GM12878 (cell line): Measurements from ENCODE around the gene SGCD. TPM values are rescaled to one million over a fixed set of nuclear protein-coding genes. Genes with fewer than 3 reads are reported as not detected.

Experiments
- ATAC-seq: fragments of 200-7000 bp; cut with Tn5 transposase; 3 replicates; pipeline ENCODE4 v1.9.1; 2020; ENCODE audit warnings: mild to moderate bottlenecking, moderate library complexity
- BruUV-seq: library from RNA; stranded (reverse); fragments of 400-500 nt; replicated peaks from 2 replicates; lab custom pipeline; 2021; lab: Mats Ljungman, UMichigan
- CTCF ChIA-PET: fragments of 300-600 bp; sonication (Branson Sonifier 250); formaldehyde crosslinking; extraction: SDS; loops from one replicate; lab custom pipeline; 2021; ENCODE audit warnings: inconsistent platforms; lab: Yijun Ruan, JAX
- POLR2A ChIA-PET: fragments of 350-600 bp; formaldehyde crosslinking; extraction: SDS; loops from one replicate; lab custom pipeline; 2021; ENCODE audit warnings: inconsistent platforms; lab: Charles Lee
- RAD21 ChIA-PET: fragments of 300-600 bp; sonication (Branson Sonifier 250); formaldehyde crosslinking; loops from one replicate; lab custom pipeline; 2023; ENCODE audit warnings: antibody characterized with exemption; ENCODE audit not compliant: unreplicated experiment; lab: Charles Lee
- SMC1A ChIA-PET: fragments of 300-600 bp; sonication (Branson Sonifier 250); formaldehyde crosslinking; loops from one replicate; lab custom pipeline; 2023; ENCODE audit not compliant: unreplicated experiment, uncharacterized antibody; lab: Charles Lee
- DNase-seq: peaks from one replicate; pipeline ENCODE4 v3.0.0-alpha.2; 2011; ENCODE audit warnings: low read depth, low spot score
- FAIRE-seq: peaks from 3 replicates; lab custom pipeline; 2011; peaks lifted over from hg19 to GRCh38; lab: Jason Lieb, UNC
- H2AFZ ChIP-seq: 2 replicates; pipeline ENCODE4 v1.6.0; 2011; ENCODE audit warnings: low read depth, low read length, control low read depth; ENCODE audit not compliant: control insufficient read depth
- H3K27ac ChIP-seq: 2 replicates; pipeline ENCODE4 v1.5.1; 2011; ENCODE audit warnings: control low read depth; ENCODE audit not compliant: control insufficient read depth, insufficient read depth
- H3K27me3 ChIP-seq, 2 experiments: replicated peaks in 1 of 2; 2 replicates each; pipeline versions ENCODE4 v1.6.0 to v1.6.1; 2011; ENCODE audit warnings: low read length in 1 of 2; ENCODE audit not compliant: control insufficient read depth in 2 of 2, insufficient read depth in 2 of 2
- H3K36me3 ChIP-seq, 2 experiments: 2 replicates each; pipeline ENCODE4 v1.5.1; 2011; ENCODE audit warnings: low read length in 1 of 2; ENCODE audit not compliant: control insufficient read depth in 2 of 2, insufficient read depth in 2 of 2
- H3K4me1 ChIP-seq: 2 replicates; pipeline ENCODE4 v1.6.1; 2011; ENCODE audit warnings: mild to moderate bottlenecking, low read length, moderate library complexity, mixed read lengths; ENCODE audit not compliant: control insufficient read depth, insufficient read depth
- H3K4me2 ChIP-seq: 2 replicates; pipeline ENCODE4 v1.6.0; 2011; ENCODE audit warnings: control low read depth; ENCODE audit not compliant: control insufficient read depth, insufficient read depth
- H3K4me3 ChIP-seq: fragments of 200-600 bp; sonication (generic); 2 replicates; pipeline ENCODE4 v1.5.1; 2016
- H3K79me2 ChIP-seq: 2 replicates; pipeline ENCODE4 v1.6.0; 2011; ENCODE audit warnings: low read length; ENCODE audit not compliant: control insufficient read depth, insufficient read depth
- H3K9ac ChIP-seq: 2 replicates; pipeline ENCODE4 v1.8.0; 2011; ENCODE audit warnings: low read length, control low read depth, mixed read lengths; ENCODE audit not compliant: control insufficient read depth, insufficient read depth
- H3K9me3 ChIP-seq: replicated peaks from 3 replicates; pipeline ENCODE4 v1.5.1; 2011; ENCODE audit warnings: mild to moderate bottlenecking, low read length; ENCODE audit not compliant: control insufficient read depth, insufficient read depth
- H4K20me1 ChIP-seq: 2 replicates; pipeline ENCODE4 v1.6.0; 2011; ENCODE audit not compliant: control insufficient read depth, insufficient read depth
- BRCA1 ChIP-seq: IDR thresholded peaks from 2 replicates; pipeline ENCODE4 v1.6.1; 2011; ENCODE audit warnings: low read depth, low read length, improper control_type of control experiment
- GATAD2B ChIP-seq: fragments of 450-650 bp; conservative IDR thresholded peaks from 2 replicates; pipeline ENCODE4 v1.6.1; 2017; ENCODE audit warnings: low read depth, mild to moderate bottlenecking, moderate library complexity
- IKZF1 ChIP-seq: fragments of 450-650 bp; conservative IDR thresholded peaks from 2 replicates; pipeline ENCODE4 v1.6.1; 2017; ENCODE audit warnings: antibody characterized with exemption, mild to moderate bottlenecking
- NR2C2 ChIP-seq: IDR thresholded peaks from 2 replicates; pipeline ENCODE4 v1.6.1; 2011; ENCODE audit warnings: borderline replicate concordance, low read depth; ENCODE audit not compliant: control insufficient read depth, insufficient read length
- RCOR1 ChIP-seq: conservative IDR thresholded peaks from 2 replicates; pipeline ENCODE4 v1.6.1; 2012; ENCODE audit warnings: low read depth, low read length, improper control_type of control experiment
- RFX5 ChIP-seq: IDR thresholded peaks from 2 replicates; pipeline ENCODE4 v1.6.1; 2011; ENCODE audit warnings: low read depth, low read length, improper control_type of control experiment
- YBX1 ChIP-seq: fragments of 450-650 bp; IDR thresholded peaks from 2 replicates; pipeline ENCODE4 v1.6.1; 2016; ENCODE audit warnings: antibody characterized with exemption
- WGBS: methylation state at CpG from one replicate; pipeline ENCODE4 v1.1.6; 2016; ENCODE audit warnings: low lambda C conversion rate; ENCODE audit not compliant: insufficient replicate concordance, insufficient coverage; ENCODE audit errors: missing lambda C conversion rate; 5-methylcytosine and 5-hydroxymethylcytosine counted together
- in situ Hi-C: fragments of 300-500 bp; cut with MboI; formaldehyde crosslinking; loops from 9 replicates; pipeline ENCODE4 v1.14.3; 2018; ENCODE audit warnings: mixed read lengths
- intact Hi-C: fragments of 100-400 bp; cut with micrococcal nuclease; formaldehyde crosslinking; loops from one replicate; pipeline ENCODE4 v1.14.2; 2022; ENCODE audit not compliant: unreplicated experiment
- polyA plus RNA-seq, 11 experiments: library from polyadenylated mRNA; depleted of rRNA in 4 of 11; unstranded in 6 of 11; stranded (reverse) in 5 of 11; fragments of >200 nt; fragmentation: Nextera tagmentation in 4 of 11; fragmentation: Illumina TruSeq in 1 of 11; extraction: Ambion mirVana in 4 of 11; extraction: Trizol in 1 of 11; gene quantifications; 1 replicate in 1 of 11; 2 replicates in 10 of 11; pipeline versions ENCODE4 v1.2.1 to v1.2.3, GENCODE V29; 2011 to 2016; ENCODE audit warnings: inconsistent platforms in 2 of 11, missing spikeins in 2 of 11, low read depth in 1 of 11
- total RNA-seq, 4 experiments: library from RNA; depleted of rRNA in 3 of 4; stranded (reverse); fragments of >200 nt in 3 of 4; fragmentation: Illumina TruSeq in 1 of 4; extraction: Trizol in 1 of 4; gene quantifications; 2 replicates each; pipeline versions ENCODE4 v1.2.1 to v1.2.3, GENCODE V29; 2013 to 2021
- TF ChIP-seq, protein P1 (sequence below), 3 experiments: IDR thresholded peaks in 2 of 3; conservative IDR thresholded peaks in 1 of 3; 2 replicates each; pipeline ENCODE4 v1.5.1; 2011; ENCODE audit warnings: low read depth in 3 of 3, low read length in 3 of 3, mild to moderate bottlenecking in 3 of 3, control low read depth in 2 of 3, moderate library complexity in 2 of 3, inconsistent platforms in 1 of 3, mixed read lengths in 1 of 3; ENCODE audit not compliant: control insufficient read depth in 2 of 3, insufficient read depth in 1 of 3; ENCODE audit errors: extremely low read depth in 1 of 3
- TF ChIP-seq, protein P2 (sequence below): fragments of 450-650 bp; IDR thresholded peaks from 2 replicates; pipeline ENCODE4 v1.6.1; 2014; ENCODE audit warnings: mild to moderate bottlenecking

Gene SGCD
- total and polyA plus RNA-seq, 10 of the 15 experiments (the other 5 are each of a cell fraction or from before 2014, with no cell fraction given) = 0.06 TPM; not detected in 9

DNA sequence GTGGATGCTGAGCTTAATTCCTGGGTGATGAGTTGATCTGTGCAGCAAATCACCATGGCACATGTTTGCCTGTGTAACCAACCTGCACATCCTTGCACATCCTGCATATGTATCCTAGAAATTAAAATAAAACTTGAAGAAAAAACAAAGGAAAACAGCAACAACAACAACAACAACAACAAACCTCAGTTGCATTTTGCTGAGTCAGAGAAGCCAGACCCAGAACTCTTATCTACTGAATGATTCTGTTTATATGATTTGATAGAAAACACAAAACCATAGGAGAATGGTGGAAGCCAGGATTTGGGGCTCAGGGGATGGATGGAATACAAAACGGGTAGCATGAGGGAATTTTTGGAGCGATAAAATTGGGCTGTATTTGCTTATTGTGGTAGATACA is 307.3 kb downstream of the SGCD start (continued):
- TF ChIP-seq YBX1 (no peak), BRCA1 (no peak), RCOR1 (no peak)
- TF ChIP-seq, all 136 proteins: peak for 0

DNA sequence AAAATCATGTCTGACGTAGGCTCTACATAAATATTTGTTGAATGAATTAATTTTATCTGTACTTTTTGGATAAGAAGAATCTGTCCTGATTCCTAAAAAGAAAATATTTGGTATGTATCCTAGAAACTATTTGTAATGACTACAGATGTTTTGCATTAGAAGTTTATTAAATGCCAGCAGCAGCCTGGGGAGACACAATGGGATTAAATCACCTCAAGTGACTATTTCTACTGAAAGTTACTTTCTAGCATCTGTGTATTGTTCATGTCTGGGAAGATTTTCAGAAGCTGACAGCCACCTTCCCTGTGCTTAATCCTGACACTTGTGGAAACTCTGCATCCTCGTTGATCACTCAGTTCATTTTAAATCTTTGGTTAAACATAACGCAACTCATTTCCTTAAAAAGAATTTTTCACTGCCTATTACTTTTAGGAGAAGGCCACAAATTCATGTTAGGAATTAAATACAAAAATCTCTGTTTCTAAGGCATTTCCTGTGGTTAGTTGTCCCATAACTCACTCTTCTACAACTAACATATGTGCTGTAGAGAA is 313.8 kb downstream of the SGCD start:
- H4K20me1 ChIP-seq = no peaks in the 10 kb centered on the region
- ChIA-PET POLR2A (no interaction called here), CTCF (no interaction called here), RAD21 (no interaction called here), SMC1A (no interaction called here)
- no peak overlapping the region for H3K9ac ChIP-seq
- no peaks in the 10 kb centered on the region for H3K79me2 ChIP-seq
- H3K36me3 ChIP-seq = no peaks in the 10 kb centered on the region
- H3K9me3 ChIP-seq = no peaks in the 10 kb centered on the region
- no peak for DNase-seq
- in situ Hi-C loops (no loop called here), intact Hi-C loops (no loop called here)
- no peak for ATAC-seq
- FAIRE-seq = no peak
- no peaks in the 10 kb centered on the region for H3K4me1 ChIP-seq
- TF ChIP-seq, protein P1, sequence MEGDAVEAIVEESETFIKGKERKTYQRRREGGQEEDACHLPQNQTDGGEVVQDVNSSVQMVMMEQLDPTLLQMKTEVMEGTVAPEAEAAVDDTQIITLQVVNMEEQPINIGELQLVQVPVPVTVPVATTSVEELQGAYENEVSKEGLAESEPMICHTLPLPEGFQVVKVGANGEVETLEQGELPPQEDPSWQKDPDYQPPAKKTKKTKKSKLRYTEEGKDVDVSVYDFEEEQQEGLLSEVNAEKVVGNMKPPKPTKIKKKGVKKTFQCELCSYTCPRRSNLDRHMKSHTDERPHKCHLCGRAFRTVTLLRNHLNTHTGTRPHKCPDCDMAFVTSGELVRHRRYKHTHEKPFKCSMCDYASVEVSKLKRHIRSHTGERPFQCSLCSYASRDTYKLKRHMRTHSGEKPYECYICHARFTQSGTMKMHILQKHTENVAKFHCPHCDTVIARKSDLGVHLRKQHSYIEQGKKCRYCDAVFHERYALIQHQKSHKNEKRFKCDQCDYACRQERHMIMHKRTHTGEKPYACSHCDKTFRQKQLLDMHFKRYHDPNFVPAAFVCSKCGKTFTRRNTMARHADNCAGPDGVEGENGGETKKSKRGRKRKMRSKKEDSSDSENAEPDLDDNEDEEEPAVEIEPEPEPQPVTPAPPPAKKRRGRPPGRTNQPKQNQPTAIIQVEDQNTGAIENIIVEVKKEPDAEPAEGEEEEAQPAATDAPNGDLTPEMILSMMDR (IDR thresholded peaks at IDR 0.05 in 2 of 3, conservative IDR thresholded peaks at IDR 0.05 in 1 of 3; ENCODE audit: control insufficient read depth in 2 of 3, extremely low read depth in 1 of 3, insufficient read depth in 1 of 3, low read depth in 3 of 3, low read length in 3 of 3) = no peak
- TF ChIP-seq, protein P2, sequence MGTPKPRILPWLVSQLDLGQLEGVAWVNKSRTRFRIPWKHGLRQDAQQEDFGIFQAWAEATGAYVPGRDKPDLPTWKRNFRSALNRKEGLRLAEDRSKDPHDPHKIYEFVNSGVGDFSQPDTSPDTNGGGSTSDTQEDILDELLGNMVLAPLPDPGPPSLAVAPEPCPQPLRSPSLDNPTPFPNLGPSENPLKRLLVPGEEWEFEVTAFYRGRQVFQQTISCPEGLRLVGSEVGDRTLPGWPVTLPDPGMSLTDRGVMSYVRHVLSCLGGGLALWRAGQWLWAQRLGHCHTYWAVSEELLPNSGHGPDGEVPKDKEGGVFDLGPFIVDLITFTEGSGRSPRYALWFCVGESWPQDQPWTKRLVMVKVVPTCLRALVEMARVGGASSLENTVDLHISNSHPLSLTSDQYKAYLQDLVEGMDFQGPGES = no peak
- no peak for TF ChIP-seq NR2C2
- no peak for TF ChIP-seq IKZF1
- no peak for TF ChIP-seq RFX5
- TF ChIP-seq GATAD2B = no peak
- H2AFZ ChIP-seq = no peak overlapping the region
- H3K4me2 ChIP-seq = no peak overlapping the region
- no peak overlapping the region for H3K4me3 ChIP-seq
- no peak overlapping the region for H3K27ac ChIP-seq
- H3K27me3 ChIP-seq = no peaks in the 10 kb centered on the region
- 2% methylated on average over 3 of the region's 3 CpGs for WGBS
- BruUV-seq = no TSS peak
